ENCODE results near the gene FLNC. TPM values are rescaled to one million over a fixed set of nuclear protein-coding genes. Genes with fewer than 3 reads are reported as not detected.

Gene FLNC
- total RNA-seq, 1 donor from 2014 or later: 106 TPM

DNA sequence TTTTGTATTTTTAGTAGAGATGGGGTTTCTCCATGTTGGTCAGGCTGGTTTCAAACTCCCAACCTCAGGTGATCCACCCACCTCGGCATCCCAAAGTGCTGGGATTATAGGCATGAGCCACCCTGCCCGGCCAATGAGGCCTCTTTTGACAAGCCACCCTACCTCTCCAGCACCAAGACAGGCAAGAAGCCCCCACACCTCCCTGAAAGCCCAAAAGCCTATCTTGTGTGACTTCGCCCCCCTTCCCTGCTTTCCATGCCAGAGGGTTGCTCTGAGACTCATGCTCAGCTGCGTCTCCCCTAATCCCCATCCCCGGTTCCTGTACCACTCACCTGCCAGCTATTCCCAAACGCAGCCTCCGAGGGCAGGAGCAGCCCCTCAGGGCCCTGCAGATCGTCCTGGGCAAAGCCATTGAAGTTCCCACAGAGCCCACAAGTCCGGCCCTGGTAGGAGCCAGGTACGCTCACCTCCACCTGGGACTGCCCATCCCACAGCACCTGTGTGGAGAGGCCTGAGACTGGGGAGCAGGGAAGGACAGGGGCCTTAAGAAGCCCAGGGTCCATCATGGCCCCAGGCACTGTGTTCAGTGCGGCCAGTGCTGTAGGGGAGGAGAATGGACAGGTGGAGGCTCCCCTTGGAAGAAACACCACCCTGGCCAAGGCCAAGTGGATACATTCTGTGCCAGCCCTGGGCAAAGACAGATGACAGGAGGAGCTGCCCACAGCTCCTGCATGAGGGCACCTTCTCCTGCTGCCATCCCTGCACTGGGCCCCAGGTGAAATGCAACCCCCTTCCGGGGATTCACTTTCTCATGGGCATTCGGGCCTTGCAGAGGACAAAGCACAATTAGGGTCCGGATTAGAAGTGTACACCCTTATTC is 48.3 kb downstream of the FLNC start:
- no peak for DNase-seq

DNA sequence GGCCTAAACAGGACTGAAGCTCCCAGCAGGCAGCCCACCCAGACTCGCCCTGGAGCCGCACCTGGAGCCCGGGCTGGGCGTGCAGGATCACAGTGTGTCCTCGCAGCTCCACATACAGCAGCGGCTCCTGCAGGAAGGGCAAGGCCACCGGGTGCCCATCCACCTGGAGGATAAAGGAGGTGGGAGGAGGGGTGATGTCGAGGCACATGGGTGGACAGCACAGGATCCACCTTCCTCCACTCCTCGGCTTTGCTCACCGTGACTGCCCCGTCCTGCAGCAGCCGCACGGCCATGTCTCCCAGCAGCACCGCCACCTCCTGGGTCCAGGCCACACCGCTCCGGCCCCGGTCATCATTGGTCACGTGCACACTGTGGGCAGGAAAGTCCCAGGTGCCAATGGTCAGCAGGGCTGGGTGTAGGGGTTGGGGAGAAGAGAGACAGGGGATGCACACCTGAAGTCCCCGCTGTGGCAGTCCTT is 49.3 kb downstream of the FLNC start:
- DNase-seq: no peak

DNA sequence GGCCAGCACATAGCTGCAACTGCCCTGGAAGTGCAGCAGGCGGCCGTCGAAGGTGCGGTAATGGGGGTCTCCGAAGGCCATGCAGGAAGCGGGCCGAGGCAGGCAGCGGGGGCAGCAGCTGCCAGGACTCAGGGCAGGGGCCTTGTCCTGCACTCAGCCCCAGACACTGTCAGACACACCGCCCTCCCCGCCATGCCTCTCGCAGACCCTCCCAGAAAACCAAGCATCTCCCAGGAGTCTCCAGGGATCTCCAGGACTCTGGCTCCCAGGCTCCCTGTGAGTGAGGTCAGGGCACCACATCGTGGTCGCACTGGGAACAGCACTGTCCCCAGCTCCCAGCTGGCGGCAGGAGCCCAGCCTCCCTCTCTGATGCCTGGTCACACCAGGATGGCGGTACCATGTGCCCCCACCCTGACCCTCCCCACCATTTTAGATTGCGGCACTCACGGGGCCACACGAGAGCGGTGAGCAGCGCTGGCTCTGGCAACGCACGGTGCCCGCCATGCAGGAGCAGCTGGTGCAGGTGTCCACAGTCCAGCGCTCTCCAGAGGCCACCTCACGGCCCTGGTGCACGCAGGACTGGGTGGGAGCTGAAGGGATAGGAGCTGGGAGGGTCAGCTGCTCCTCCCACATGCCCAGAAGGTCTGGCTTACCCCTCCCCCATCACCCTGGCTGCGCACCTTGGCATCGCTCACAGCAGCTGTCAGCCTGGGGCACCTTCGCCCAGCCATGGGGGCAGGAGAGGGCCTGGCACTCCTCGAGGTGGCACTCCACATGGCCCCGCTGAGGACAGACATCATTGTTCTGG is 49.9 kb downstream of the FLNC start:
- peak; percentile 11 for DNase-seq

DNA sequence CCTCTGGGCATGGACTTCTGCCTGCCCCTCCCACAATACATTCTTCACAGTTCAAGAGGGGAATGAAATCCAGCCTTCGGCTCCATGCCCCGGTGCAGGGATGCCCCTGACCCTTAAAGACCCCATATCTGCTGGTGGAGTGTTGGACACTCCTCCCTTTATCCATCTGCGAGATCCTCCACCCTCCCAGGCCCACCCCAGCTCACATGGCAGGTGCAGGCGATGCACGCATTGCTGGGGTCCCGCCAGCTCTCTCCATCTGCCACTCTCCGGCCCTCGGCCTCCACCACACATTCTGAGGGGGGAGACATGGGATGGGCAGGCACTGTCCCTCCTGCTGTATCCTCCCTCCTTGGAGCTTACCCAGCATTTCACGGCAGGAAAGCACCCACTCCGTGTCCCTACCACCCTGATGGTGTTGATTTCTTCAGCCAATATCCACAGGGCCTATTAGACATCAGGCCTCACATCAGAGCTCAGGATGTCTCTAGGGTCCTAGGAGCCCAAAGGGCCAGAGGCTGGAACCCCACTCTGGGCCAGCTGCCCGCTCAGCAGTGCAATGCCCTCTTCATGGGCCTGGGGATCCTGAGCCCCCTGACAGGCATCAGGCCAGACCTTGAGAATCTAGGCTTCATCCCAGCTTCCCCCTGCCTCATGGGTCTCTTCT is 50.7 kb downstream of the FLNC start:
- DNase-seq: no peak

DNA sequence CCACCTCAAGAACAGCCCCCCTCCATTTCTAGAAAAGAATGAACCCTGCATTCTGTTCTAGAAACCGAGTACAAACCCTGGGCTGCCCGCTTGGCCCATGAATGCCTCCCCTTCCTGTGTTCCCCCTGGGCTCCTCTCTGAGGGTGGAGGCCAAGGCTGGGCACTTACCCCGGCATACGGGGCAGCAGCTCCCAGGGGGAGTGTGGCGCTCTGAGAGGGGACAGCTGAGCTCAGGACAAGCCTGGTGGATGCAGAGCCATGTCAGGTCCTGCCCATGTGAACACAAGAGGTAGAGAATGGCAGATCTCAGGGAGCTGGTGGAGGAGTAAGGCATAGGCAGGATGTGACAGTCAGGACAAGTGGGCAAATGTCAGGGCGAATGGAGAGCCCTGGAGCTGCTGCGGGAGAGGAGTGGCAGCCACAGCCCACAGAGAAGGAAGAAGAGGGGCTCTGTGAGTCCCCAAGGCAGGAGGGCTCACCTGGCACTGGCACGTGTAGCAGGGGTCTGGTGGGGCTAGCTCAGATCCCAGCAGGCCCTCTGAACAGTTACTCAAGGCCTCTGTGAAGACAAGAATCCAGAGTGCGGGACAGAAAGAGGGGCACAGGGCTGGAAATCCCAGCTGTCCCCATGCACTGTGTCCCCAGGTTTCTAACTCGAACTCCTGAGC is 51.4 kb downstream of the FLNC start:
- no peak for DNase-seq

DNA sequence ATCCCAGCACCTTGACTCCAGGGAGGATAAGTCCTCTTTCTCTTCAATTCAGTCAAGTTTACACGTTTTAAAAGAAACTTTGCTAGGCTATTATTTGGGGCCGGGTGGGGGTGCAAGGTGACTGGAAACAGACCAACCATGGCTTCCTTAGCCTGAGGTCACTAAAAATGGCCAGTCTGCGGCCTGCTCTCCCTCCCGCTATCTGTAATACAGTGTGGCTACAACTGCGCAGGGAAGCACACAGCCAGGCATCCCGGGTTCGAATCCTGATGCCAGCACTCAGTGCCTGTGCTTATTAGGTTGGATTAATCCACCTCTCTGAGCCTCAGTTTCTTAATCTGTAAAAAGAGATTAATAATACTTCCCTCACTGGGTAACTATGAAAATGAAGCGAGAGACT is 51.9 kb downstream of the FLNC start:
- DNase-seq: no peak

DNA sequence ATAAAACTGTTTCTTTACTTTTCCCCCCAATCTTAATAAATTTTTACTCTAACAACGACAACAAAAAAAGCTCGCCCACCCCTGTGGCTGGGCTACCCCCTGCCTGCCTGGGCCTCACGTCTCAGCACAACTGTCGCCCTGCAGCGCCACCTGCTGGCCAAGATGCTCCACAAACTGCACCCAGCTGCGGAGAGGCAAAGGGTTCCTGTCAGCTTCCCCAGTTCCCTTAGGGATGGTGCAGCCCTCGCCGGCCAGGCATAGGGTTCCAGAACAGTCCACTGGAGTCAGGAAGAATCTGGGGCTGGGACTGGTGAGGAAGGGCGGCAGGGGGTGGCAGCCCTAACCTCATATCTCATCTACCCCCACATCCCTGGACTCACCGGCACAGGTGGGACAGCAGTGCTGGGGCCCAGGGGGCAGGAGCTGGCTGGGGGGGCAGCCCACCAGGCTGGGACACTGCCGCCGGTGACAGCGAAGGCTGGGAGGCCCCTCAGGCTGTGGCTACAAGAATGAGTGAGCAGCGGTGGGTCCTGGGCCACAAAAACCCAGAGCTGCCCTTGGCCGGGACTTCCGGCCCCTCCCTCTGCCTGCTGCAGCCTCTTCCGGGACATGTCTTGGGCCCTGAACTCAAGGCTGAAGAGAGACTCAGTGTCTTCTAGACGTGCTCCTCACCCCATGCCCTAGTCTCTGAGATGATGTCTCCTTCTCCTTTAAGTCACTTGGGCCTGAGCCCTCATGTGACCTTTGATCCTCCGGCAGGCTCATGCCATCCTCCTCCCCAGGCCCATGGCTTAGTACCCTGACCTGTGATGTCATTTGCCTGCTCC is 53.6 kb downstream of the FLNC start:
- DNase-seq: peak; percentile 32

DNA sequence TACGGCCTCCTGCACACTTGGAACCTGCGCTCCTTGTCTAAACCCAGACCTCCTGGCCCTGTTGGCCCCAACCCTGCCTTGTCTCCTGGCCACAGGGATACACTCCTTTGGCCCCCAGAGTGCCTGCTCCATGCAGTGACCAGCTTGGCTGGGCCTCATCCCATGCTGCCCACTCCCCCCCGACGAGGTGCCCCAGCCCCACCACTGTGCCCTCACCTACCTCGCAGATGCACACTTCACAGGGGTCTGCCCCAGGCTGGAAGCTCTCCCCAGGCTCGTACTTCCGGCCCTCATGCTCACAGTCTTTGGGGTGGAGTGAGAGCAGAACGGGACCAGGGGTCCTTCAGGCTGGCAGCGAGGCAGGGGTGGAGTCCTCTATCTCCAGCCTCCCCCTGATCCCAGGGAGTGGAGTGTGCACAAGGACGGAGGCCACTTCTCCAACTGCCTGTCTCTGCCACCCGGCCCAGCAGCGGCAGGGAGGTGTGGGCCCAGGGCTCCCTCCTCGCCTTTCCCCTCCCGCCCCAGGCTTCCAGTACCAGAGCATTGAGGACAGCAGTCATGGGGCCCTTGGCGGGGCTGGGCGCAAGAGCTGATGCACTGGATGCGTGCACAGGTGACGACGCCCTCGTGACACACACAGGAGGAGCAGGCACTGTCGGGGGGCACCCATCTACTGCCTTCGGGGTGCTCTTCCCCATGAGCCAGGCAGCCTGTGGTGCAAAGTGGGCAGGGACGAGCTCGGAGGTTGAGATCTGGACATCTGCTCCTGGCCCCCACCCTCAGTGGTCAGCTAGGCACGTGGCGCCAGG is 54.6 kb downstream of the FLNC start:
- no peak for DNase-seq

DNA sequence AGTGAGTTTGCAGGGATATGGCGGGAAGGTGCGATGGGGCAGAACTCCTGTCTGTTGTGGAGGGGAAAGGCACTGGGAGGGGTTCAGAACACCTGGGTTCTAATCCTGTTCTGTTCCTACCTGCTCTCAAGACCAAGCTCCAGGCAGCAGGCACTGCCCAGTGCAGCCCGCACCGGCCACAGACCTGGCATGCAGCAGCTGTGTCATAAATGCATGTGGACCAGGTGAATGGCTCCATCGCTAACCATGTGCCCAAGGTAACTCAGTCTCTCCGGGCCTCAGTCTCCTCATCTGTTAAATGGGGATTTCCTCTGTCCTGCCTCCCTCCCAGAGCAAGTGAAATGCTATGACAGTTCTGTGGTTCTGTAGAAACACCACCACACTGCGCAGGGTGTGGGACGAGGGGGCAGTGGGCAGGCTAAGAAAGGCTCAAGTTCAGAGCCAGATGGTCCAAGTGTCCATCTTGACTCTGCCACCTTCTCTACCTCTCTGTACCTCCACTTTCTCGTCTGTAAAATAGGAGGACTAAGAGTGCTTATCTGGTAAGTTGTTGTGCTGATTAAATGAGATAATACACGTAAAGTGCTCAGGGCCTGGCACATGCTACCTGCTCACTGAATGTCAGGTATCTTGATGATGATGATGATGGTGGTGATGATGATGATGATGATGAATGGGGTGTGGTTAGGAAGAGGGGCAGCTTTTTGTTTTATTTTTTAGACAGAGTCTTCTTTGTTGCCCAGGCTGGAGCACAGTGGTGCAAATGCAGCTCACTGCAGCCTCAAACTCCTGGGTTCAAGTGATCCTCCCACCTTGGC is 55.4 kb downstream of the FLNC start:
- no peak for DNase-seq

DNA sequence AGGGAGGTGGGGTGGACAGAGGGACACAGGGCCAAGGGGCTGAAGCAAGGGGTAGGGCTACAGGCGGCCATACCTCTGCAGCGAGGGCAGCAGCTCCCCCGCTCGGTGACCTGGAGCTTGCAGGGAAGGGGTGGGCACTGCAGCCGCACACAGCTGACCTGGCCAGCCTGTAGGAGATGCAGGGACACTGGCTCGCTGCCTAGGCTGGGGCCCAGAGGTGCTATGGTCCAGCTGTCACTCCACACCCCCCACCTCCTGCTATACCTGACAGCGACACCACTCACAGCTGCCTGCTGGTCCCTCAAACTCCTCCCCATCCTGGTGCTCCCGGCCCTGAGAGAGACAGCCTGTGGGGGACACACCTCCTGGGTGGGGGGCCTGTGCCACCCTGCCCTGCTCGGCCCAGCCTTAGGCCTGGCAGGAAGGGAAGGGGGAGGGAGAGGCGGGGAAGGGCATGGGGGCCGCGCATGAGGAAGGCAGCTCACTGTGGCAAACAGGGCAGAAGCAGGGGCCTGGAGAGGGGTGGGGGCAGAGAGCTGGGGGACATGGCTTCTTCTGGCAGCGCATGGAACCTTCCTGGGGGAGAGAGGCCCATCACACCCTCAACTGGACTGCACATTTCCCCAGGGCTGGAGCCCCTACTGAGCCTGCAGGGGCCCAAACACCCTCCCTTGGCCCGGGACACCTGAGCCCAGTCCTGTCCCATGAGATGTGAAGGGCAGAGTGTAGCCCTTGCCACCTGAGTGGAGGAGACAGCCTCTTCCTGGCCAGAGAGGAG is 56.4 kb downstream of the FLNC start:
- no peak for DNase-seq

DNA sequence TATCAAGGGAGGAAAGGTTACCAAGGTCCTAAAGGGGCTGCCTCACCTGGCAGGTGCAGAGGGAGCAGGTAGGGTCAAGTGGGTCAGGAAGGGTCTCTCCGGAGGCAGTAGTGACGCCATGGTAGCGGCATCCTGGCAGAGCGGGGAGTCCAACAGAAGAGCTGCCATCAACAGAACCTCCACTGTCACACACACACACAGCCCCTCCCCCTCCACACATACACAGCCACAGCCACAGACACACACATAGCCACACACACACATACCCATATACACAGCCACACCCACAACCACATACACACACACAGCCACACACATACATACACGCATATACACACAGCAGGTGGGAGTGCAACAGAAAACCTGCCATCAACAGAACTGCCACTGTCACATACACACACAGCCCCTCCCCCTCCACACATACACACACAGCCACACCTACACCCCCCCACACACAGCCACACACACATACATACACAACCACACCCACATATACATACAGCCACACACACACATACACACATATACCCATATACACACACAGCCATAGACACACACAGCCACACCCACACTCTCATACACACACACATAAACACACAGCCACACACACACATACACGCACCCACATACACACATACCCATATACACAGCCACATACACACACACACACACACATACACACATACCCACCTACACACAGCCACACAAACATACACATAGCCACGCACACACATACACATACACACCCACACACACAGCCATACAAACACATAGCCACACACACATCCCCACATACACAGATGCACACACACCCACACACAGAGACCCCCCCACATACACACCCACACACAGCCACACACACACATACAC is 57.2 kb downstream of the FLNC start:
- no peak for DNase-seq

DNA sequence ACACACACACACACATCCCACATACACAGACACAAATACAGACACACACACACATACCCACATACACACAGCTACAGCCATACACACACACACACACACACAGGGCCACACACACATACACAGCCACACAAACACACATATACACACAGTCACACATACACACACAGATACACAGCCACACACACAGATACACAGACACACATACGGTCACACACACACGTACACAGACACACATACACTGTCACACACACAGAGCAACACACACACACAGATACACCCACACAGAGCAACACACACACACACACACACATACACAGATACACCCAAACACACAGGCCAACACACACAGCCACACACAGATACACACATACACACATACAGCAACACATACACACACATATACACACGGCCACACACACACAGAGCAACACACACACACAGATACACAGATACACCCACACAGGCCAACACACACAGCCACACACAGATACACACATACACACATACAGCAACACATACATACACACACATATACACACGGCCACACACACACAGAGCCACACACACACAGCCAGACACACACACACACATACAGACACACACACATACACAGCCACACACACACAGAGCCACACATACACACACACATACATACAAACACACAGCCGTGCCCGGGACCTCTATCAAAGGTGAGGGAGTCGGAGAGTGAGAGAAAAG is 58.0 kb downstream of the FLNC start:
- DNase-seq: no peak

DNA sequence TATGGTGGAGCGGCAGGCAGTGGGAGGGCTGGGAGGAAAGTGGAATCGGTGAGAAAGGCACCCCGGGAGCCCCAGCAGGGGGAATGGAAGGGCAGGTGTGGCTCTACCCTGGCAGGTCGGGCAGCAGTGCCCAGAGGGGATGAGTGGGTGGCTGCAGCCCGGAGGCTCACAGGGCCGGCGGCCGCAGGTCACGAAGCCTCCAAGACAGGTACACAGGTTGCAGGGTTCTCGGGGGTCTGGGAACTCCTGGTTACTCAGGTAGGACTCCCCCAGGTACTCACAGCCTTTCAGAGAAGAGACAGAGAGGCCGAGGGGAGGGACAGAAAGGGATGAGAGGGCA is 58.5 kb downstream of the FLNC start:
- no peak for DNase-seq

DNA sequence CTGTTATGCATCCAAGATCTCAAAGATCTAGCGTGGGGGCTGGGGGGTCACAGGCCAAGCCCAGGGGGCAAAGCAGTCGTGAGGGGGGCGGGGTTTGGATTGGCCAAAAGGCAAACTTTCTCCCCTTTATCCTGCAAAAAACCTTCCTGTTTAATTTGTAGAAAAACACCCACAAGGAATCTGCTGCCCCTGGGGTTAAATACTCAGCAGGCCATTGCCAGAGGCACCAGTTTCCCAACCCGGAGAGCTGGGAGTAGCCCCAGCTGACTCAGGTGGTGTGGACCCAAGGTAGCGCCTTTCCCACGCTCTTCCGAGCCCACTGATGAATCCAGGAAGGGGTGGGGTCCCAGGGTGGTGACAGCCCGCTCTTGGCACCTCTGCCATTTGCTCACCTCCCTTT is 58.9 kb downstream of the FLNC start:
- DNase-seq: no peak

DNA sequence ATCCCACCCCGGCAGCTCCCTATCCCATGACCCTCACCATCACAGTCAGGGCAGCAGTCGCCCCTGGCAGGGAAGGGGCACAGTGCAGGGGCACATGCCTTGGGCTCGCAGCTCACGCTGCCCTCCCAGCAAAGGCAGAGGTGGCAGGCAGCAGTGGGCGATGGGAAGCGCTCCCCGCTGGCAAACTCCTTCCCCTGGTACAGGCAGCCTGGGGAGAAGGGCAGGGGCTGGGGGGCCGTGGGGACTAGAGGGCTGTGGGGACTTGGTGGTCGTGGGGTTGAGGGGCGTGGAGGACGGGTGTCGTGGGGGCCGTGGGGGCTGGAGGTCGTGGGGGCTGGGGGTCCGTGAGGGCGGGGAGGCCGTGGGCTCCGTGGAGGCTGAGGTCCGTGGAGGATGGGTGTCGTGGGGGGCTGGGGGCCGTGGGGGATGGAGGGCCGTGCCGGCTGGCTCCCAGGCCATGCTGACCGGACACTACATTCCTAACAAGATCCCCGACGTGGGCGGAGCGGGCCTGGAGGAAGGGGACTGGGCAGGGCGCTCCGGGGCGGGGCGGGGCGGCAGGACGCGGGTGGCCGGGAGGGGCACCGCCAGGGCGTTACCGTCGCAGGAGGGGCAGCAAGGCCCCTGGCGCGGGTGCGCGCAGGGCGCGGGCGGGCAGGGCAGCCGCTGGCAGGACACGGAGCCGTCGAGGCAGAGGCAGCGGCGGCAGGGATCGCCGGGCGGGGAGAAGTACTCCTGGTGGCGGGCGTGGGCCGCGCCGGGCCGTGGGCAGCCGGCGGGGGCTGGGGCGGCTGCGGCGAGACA is 60.3 kb downstream of the FLNC start:
- DNase-seq: no peak
